Rectal smooth muscle tissue (tissue), 1 donor: Measurements from ENCODE around the gene NPM3.

Source experiments
- H3K27ac ChIP-seq: one replicate; pipeline ENCODE4 v1.7.0; 2013; ENCODE audit warnings: low read depth, low read length, inconsistent platforms
- H3K27me3 ChIP-seq: one replicate; pipeline ENCODE4 v1.7.0; 2013; ENCODE audit warnings: low read length; ENCODE audit not compliant: control insufficient read depth, insufficient read depth
- H3K36me3 ChIP-seq: one replicate; pipeline ENCODE4 v1.7.0; 2013; ENCODE audit warnings: low read length; ENCODE audit not compliant: control insufficient read depth, insufficient read depth
- H3K4me1 ChIP-seq: one replicate; pipeline ENCODE4 v1.7.0; 2013; ENCODE audit warnings: low read length; ENCODE audit not compliant: control insufficient read depth, insufficient read depth
- H3K4me3 ChIP-seq: one replicate; pipeline ENCODE4 v1.7.0; 2013; ENCODE audit warnings: low read length
- H3K9ac ChIP-seq: one replicate; pipeline ENCODE4 v1.7.0; 2013; ENCODE audit warnings: low read length

The NPM3 gene

DNA sequence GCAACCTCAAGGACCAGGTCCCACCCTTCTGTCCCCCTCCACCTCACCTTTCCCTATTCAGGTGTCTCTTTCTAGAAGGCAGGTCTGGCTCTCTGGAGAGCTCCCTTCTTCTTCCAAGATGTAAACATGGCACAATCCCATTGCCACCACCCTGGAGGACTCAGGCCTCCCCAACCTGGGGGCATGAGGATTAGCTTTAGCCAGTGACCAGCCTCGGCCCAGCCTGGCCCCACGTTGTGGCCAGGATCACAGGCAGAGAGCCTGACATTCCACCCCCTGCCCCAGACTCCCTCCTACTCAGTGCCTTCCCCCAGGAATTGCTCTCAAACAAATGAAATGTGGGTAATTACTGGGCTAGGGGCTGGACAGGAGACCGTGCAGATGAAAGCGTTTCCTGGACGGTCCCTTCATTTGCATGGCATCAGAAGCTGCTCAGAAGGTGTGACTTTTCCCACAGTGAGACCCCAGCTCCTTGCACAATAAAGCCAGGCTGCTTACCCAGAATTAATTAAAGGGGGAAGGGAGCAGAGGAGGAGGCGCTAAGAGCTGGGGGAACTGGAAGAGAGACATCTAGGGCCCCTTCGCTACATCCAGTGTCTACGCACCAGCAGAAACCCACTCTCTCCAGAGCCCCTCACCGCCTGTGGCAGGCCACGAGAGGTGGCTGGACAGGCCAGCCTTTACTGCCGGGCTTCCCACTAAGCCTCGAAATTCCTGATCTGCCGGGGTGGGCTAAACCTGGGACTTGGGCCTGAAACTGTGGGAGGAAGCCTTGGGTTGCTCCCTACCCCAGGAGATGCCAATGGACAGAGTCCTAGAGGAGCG lies 15.1 kb downstream of the NPM3 start:
- Histone ChIP-seq H3K27me3 (peaks cover 17% of the 10 kb centered on the region), H3K36me3 (no peaks in the 10 kb centered on the region), H3K4me1 (no peaks in the 10 kb centered on the region), H3K27ac (no peak overlapping the region), H3K9ac (no peak overlapping the region), H3K4me3 (no peak overlapping the region)

DNA sequence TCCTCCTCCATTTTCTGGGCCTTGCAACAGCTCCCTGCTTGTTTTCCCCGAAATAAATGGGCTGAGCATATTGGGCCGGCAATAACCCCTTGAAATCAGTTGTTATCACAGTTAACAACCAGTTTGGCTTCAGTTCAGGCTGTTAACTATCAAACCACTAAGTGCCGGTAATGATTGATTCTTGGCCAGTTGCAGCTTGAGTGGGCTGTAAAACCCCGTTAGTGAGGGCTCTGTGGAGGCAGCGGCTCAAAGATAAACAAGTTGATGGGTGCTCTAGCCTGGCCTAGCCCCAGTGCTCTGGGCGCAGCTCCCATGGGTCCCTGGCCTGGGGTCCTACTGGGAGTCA lies 15.7 kb downstream of the NPM3 start:
- Histone ChIP-seq H3K9ac (no peak overlapping the region), H3K27ac (no peak overlapping the region), H3K4me1 (no peaks in the 10 kb centered on the region), H3K4me3 (no peak overlapping the region), H3K27me3 (peaks cover 13% of the 10 kb centered on the region), H3K36me3 (no peaks in the 10 kb centered on the region)

DNA sequence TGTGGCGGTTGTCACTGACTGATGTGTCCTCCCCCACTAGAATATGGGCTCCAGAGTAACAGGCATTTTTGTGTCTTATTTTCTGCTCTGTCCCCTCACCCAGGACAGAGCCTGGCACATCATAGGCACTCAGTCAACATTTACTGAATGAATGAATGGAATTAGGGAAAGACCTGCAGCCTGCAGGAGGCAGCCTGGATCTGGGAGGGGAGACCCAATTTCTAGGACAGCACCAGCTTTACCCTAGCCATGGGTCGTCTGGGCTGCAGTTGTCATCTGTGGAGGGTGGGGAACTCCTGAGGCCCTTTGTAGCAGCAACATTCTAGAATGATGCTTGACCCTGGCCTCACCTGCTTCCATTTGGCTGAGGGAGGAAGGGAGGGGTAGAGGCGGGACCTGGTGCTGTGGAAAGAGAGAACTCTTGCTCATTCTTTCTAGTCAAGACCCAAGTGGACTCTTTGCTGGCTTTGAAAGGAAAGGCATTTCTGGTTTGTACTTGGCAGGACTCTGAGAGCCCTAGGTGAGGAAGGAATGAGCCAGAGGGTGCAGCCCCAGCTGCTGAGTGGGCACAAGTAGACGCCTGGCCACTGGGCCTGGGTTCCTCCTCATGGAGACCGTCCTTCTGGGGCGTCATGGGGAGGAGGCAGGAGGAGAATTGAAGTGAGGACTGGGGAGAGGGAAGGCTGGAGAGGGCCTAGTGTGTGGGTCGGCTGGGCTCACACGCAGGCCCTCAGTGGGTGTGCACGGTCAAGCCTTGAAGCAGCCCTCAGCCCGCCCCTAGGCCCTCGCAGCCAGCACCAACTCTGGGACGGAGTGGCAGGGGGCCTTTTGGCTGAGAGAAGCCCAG lies 16.3 kb downstream of the NPM3 start:
- Histone ChIP-seq H3K9ac (no peak overlapping the region), H3K4me1 (no peaks in the 10 kb centered on the region), H3K36me3 (no peaks in the 10 kb centered on the region), H3K4me3 (no peak overlapping the region), H3K27ac (no peak overlapping the region), H3K27me3 (peaks cover 10% of the 10 kb centered on the region)

DNA sequence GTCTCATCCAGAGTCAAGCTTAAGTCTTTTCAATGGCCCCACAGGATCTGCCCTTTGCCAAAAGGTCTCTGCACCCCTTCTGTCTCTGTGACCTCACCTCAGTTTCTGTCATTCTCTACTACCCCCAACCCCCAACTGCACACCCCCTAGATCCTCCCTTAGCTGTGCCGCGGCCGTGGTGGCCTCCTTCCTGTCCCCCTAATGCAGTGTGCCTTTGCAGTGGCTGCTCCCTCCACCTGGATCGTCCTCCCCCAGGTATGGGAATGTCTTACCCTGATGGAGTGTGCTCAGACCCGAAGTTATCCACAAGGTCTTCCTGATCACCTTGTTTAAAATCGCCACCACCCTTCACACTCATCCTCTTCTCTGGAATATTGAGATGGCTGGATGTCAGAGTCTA lies 16.9 kb downstream of the NPM3 start:
- Histone ChIP-seq H3K36me3 (no peaks in the 10 kb centered on the region), H3K4me1 (no peaks in the 10 kb centered on the region), H3K27ac (no peak overlapping the region), H3K4me3 (no peak overlapping the region), H3K27me3 (peaks cover 7% of the 10 kb centered on the region), H3K9ac (no peak overlapping the region)

DNA sequence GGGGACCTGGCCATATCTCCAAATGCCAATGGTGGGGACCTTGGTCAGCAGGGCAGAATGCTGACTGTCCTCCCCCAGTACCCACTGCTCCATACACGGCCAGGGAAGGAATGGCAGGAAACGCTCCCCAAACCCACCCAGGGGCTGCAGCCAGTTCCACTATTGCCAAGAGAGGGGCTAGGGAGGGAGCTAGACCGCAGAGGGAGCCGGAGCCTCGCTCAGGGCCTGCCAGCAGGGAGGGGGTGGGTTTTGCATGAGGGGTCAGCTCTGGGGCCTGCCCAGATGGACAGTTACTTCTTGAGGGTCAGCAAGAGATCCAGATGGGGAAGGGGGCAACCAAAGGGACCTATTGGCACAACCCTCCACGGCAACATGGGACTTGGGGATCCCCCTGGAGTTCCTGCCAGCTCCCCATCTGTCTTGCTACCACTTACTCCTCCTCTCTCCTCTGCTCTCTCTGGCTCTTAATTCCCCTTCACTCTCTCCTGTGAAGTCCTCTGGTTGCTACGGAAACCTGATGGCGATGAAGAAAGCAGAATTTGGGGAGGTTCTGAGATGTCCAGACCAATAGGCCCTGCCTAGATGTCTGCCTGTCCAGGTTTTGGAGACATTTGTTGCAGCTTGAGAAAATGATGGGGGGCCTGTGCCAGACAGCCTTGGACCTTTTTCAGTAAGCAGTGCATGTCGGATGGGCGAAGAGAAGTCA lies 20.0 kb downstream of the NPM3 start:
- H3K27me3 ChIP-seq, result peaks cover 3% of the 10 kb centered on the region
- no peak overlapping the region for H3K9ac ChIP-seq
- no peaks in the 10 kb centered on the region for H3K36me3 ChIP-seq
- H3K27ac ChIP-seq, result no peak overlapping the region
- no peaks in the 10 kb centered on the region for H3K4me1 ChIP-seq
- no peak overlapping the region for H3K4me3 ChIP-seq

DNA sequence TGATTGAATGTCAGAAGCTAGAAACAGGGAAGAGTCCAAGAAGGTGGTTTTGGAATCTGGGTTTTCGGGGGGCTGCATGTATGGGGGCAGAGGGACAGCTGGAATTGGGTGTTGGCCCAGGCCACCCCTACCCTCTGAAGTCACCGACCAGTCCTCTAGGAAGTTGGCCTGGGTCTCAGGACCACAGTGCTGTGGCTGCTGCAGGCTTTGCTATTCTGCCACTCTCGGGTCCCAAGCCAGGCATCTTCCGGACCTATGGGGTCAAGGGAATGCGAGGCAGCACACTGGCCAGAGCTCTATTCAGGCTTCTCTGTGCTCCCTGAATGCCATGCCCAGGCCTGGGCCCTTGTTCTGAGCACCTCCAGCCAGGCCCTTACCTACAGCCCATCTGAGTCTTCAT lies 20.5 kb downstream of the NPM3 start:
- Histone ChIP-seq H3K4me3 (no peak overlapping the region), H3K27me3 (peaks cover 3% of the 10 kb centered on the region), H3K4me1 (no peaks in the 10 kb centered on the region), H3K9ac (no peak overlapping the region), H3K36me3 (no peaks in the 10 kb centered on the region), H3K27ac (no peak overlapping the region)

DNA sequence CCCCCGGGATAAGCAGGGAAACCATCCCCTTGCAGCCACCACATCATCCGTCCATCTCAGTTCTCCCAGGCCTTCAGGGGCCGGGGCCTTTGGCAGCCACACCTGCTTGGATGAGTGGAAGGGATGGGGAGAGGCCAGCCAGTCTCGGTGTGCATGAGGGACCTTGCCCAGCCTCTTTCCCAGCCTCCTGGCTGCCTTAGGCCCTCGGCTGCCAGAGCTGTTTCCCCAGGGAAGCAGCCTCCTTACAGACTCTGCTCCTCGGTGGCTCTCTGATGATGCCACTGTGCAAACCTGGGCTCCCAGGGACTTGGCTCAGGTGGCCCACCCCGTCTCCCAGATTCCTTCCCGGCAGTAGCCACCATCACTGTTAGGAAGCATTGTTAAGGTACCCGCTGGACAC lies 22.0 kb downstream of the NPM3 start:
- Histone ChIP-seq H3K4me3 (no peak overlapping the region), H3K27ac (no peak overlapping the region), H3K4me1 (no peaks in the 10 kb centered on the region), H3K9ac (no peak overlapping the region), H3K36me3 (no peaks in the 10 kb centered on the region), H3K27me3 (peaks cover 3% of the 10 kb centered on the region)

DNA sequence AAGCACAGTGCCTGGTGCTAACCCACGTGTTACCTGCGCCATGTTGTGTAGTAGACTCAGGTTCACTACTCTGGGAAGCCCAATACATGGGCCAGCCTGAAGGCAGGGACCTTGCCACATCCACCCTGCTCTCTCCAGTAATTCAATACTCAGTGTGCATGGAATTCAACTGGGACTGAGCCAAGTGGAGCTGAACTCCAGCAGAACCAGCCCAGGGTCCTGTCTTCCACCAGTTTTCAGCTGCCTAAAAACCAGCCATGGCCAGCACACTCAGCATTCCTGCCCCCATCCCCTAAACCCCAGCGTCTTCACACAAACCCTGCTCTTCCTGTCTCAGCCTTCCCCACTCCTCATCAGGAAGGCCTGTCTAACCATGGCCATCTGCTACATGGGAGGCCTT lies 22.7 kb downstream of the NPM3 start:
- no peak overlapping the region for H3K9ac ChIP-seq
- H3K27ac ChIP-seq, result no peak overlapping the region
- H3K4me3 ChIP-seq, result no peak overlapping the region
- H3K4me1 ChIP-seq, result no peaks in the 10 kb centered on the region
- no peaks in the 10 kb centered on the region for H3K36me3 ChIP-seq
- H3K27me3 ChIP-seq, result peaks cover 3% of the 10 kb centered on the region

DNA sequence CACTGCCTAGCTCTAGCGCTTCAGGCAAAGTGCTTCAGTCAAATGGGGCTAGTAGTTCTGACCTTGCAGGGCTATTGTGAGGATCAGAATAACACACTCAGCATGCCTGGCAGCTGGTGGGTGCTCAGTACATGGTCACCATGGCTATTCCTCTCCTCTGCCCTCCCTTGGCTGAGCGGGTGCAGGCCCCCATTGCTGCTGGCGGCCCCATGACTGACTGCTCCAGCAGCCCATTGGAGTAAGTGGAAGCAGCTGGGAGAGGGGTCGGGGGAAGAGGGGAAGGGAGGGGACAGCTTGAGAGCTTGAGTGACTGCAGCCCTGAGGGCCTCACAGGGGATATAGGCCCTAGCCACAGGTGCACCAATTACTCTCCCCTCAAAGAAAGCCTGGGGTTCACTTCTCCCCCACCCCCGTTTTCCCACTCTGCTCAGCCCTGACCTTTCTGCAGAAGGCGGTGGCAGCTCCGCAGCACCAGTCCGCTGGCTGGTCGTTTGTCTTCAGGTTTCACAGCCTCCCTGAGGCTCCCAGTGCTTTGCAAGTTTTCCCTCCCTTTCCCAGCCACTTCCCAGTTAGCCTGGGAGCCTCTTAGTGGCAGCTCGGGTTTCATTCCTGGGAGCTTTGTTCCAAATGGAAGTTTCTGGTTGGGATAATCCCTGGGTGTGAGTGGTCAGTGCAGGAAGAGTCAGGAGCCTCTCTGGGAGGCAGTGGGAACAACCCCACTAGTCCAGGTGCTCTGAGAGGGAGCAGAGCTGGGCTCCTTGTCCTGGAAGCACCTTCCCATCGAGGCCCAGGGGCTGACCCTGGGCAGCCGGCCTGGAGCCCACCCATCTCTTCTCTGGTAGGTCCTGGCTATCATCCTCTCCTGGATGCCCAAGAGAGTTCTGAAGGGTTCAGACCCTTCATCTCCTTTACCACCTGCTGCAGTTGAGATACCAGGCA lies 23.7 kb downstream of the NPM3 start:
- Histone ChIP-seq H3K4me3 (no peak overlapping the region), H3K4me1 (no peaks in the 10 kb centered on the region), H3K36me3 (no peaks in the 10 kb centered on the region), H3K27ac (no peak overlapping the region), H3K27me3 (peaks cover 3% of the 10 kb centered on the region), H3K9ac (no peak overlapping the region)

DNA sequence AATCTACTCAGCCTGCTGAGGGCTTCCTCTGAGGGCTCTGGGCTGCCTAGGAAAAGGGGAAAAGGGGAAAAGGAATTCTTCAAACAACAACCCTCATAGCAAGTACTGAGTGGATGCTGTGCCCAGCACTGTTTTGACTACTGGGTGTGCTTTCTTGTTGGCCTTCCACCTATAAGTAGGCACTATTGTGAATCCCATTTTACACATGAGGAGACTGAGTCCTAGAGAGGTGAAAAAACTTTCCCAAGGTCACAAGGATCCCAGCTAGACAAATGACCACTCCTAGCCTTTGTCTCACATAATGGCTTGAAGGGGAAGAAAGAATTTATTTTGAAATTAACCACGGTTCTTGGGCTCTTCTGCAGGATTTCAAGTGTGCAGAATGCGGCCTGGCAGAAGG lies 24.4 kb downstream of the NPM3 start:
- Histone ChIP-seq H3K27ac (no peak overlapping the region), H3K9ac (no peak overlapping the region), H3K4me1 (no peaks in the 10 kb centered on the region), H3K4me3 (no peak overlapping the region), H3K36me3 (no peaks in the 10 kb centered on the region), H3K27me3 (peaks cover 3% of the 10 kb centered on the region)

DNA sequence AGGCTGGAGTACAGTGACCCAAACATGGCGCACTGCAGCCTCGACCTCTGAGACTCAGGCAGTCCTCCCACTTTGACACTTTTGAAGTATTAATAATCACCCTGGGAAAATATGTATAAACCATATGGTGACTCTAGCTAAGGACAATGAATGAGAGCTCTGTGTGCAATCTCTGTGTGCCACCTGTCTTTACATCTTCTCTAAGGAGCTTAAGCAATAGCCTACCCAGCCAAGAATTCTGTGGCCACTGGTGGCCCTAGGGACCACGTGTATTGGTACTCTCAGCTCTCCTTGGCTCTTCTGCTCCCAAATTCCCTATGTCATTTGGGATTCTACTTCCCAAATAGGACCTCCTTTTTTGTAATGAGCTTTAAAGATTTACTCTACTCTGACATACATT lies 31.0 kb downstream of the NPM3 start:
- H3K36me3 ChIP-seq, result no peaks in the 10 kb centered on the region
- H3K4me1 ChIP-seq, result no peaks in the 10 kb centered on the region
- no peak overlapping the region for H3K27ac ChIP-seq
- H3K27me3 ChIP-seq, result no peaks in the 10 kb centered on the region
- no peak overlapping the region for H3K4me3 ChIP-seq
- no peak overlapping the region for H3K9ac ChIP-seq
